ENCODE measurements around the gene NOP9.
A peak's percentile ranks its signal among the peaks of the same experiment; 100 is the strongest.

NOP9 gene

DNA sequence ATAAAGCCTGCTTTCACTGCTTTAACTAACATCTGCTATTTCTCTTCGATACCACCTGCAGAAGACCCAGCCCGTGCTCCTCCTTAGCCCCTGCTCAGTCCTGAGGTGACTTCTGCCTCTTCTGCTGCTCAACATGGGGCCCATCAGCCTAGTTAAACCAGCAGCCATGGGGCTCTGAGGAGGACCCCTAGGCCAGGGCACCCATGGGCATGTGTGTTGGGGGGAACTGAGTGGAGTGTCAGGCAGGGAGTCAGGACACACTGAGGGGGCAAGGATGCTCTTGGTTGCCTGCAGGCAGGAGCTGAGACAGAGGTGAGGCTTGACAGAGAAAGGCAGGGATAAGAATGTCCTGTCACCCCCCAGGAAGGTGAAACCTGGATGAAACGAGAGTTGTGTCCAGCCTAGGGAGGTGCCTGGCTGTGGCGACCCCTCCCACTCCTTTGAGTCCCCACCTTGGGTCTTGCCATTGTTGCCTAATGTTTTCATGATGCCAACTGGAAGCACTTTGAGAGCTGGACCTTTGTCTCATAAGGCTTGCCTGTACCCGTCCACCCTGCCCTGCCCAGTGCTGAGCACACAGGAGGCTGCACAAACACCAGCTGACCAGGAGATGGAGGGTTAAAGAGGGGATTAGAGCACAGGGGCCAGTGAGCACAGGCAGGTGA, 15.7 kb upstream of the NOP9 start:
- no peak for DNase-seq

DNA sequence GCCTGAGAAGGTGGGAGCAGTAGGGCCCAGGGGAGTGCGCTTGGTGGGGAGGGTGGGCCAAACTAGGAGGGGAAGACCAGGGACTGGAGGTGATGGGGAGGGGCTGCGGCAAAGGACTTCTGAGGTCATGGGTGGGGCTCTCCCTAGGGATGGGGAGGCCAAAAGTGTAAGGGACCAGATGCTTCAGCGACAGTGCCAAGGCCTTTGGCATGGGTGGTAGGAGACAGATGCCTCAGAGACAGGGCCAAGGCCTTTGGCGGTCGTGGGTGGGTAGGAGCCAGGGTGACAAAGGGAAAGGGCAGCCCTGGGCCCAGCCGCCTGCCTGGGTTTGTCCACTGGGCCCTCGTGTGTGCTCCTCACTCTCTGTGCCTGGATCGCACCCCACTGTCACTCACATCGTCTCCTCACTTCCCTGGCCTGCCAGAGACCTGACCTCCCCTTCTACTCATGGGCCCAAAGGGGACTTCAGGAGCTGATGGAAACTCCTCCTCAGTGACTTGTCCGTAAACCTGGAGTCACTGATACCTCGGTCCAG, 15.1 kb upstream of the NOP9 start:
- no peak for DNase-seq

DNA sequence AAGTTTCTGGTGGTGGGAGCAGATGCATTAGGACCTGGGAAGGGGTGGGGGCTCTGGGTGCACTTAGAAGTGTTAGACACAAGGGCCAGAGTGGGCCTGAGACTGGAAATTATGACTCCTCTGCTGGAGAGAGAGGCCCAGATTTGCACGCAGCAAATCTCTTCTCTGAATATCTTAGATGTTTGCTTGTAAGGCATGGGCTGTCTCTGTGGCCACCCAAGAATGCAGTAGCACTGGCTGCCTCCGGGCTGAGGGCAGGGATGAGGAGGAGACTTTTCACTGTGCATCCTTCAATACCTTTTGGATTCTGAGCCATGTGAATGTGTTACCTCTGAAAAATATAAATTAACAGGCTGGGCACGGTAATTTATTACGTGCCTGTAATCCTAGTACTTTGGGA, 14.3 kb upstream of the NOP9 start:
- DNase-seq = no peak

DNA sequence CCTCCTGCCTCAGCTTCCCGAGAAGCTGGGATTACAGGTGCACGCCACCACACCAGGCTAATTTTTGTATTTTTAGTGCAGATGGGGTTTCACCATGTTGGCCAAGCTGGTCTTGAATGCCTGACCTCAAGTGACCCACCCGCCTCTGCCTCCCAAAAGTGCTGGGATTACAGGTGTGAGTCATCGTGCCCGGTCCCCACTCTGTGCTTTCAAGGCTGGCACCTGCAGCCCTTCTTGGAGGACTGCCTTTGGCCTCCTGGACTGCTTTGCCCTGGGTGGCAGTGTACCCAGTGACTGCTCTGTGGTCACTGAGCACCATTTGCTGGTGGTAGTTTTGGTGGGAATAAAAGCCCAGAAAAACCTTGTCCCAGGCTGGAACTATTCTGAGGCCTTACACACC, 12.7 kb upstream of the NOP9 start:
- no peak for DNase-seq

DNA sequence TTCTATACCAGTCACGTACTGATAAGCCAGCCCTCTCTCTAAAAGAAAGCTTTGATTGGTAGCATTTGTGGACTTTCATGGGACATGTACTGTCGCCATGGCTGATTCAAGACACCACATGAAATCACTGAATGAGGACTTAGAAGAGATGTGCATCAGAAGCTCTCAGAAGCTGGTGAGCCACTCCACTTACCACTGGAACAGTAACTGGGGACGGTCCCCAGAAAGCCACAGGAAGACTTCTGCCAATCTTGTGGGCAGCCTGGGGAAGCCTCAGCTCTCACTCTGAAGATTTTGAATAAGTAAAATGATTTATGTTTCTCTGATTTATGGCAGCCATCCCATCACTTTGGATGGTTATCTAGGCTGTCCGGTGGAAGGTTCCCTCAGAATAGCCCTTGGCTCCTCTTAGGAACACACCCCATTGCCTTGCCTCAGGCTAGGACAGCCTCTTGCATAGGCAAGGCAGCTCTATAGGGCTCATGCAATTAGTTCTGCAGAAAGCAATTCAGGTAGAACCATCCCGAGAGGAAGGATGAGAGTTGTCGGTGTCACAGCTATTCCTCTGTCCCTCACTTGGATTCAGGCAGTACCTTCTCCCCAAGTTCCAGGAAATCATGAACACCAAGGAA, 9.9 kb upstream of the NOP9 start:
- DNase-seq = no peak

DNA sequence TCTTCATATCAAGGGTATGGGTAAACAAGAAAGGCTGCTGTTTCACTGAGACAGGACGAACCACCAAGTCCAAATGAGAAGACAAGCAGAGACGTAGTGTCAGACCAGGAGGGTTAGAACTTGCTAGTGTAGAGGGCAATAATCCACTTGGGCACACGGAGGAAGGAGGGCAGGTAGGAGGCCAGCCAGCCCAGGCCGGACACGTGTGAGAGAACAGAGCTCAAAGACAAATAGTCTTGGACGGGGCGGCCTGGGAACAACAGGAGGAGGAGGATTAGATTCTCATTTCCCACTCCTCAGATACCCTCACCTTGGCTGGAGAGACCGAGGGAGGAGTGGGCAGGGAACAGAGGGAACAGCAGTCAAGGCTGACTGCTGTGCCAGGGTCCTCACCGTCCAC, 8.9 kb upstream of the NOP9 start:
- DNase-seq = no peak

DNA sequence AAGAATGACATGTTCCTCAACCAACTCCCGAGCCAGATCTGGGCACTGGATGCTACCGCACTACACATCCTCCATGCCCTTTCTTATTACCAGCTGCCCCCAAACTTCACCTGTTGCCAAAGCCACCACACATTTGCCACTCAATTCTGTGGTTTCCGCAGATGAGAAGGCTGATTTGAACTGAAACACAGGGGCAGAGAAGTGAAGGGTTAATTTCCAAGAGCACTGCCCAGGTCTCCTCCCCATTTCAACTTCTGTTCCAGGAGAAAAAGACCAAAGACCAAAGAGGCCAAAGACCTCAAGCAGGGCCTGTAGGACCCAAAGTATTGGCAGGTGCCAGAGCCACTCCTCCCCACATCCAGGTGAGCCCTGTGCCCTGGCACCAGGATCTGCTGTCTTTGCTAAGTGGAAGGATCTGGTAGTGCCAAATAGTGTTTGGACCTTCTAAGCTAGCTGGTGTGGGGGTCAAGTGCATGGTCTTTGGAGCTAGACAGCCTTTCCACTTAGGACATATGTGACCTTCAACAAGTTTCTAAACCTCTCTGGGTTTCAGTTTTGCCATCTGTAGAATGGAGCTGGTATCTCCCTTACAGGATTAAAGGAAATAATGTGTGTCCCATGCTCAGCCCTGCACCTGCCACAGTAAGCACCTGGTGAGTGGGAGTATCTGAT, 8.1 kb upstream of the NOP9 start:
- DNase-seq = no peak

DNA sequence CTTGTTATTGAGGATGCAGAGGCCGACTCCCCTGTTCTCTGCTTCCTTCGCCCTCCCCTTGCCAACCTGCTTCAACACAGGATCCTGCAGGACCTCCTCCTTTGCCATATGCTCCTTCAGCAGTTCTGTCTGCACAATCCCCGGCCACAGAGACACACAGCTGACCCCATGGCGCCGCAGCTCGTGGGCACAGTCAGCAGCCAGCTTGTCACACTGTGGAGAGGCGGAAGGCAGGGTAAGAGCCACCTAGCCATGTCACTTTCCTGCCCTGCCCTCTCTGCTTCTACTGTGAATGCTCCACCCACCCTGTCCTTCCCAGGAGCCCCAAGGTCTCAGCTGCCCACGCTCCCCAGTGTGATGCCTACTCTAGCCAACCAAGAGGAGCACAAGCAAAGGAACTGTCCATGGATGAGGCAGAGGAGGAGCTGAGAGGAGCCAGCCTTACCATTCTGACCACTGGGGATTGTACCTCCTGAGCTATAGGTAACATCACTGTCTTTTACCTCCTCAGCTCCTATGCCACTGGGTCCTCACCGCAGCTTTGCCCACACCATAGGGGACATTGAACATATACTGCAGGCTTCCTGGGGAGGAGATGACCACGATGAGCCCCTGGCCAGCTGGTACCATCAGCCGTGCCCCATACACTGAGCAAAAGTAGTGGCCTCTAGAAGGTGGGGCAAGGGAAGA, 7.4 kb upstream of the NOP9 start:
- no peak for DNase-seq

DNA sequence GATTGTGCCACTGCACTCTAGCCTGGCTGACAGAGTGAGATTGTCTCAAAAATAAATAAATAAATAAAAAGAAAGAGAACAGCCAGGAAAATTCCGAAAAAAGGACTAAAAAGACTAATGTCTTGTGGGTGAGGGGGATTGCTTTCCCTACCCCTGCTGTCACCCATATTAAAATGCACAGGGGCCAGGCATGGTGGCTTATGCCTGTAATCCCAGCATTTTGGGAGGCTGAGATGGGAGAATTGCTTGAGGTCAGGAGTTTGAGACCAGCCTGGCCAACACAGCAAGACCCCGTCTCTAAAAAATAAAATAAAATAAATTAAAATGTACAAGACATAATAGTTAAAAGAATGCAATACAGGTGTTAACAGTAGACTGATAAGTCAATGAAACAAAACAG, 6.1 kb upstream of the NOP9 start:
- no peak for DNase-seq

DNA sequence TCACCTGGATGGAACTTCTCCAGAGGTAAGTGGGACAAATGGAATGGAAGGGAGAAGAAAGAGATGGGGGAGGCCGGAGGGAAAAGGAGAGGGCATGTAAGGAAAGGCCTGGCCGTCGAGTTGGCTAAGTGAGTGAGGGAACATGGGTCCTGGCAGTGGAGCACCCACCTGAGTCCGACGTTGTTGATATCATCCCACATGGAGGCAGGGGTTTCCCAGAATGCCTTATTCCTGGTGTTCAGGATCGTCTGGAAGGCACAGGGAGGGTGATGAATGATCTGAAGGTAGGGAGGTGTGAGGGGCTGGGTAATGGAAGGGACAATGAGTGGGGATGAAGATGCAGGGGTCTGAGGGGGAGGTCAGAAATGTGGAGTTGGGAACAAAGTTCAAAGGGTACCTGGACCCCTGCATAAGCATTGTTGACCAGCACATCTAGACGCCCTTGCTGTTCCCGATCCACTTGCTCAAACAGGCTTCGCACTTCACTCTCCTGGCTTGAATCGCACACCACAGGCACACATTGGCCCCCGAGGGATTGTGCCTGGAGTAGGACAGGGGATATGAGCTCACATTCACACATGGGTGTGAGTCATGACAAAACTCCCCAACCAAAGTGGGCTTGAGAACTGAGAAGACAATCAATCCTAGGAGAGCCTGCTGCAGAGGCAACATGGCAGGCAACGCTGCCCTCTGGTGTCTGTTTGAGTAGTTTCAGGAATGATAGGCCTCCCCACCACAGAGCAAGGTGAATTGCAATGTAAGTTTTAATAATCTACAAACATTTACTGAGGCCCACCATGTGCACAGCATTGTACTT, 3.1 kb upstream of the NOP9 start:
- peak; percentile 78 for DNase-seq

DNA sequence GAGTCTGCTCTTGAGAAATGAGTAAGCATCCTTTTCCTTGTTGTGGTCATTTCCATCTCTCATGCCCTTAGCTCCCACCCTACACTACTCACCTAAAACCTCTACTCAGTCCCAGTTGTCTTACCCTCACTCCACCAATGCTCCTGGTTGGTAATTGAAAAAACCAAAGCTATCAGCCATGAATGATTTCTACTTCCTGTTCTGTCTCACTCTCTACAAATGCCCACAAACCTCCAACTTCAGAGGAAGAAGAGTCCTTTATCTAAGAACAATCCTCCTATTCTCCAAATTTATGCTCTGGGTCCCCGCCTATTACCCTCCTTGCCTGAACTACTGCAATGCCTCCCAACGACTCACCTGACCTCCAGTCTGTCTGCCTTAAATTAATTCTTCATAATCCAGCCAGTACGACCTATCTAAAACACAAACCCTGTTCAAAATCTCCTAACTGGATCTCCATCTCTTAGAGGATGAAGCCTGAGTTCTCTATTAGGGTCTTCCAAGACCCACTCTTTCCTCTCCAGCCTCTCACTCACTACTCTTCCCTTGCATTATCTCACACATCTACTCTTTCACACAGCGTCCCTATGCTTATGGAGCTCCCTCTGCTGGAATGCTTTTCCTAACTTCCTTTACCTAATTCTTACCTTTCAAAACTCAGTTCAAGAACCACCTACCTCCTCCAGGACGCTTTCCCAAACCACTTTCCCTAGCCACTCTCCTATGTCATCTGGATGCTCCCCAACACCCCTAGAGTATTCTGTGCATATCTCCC, 2.3 kb upstream of the NOP9 start:
- DNase-seq = no peak

DNA sequence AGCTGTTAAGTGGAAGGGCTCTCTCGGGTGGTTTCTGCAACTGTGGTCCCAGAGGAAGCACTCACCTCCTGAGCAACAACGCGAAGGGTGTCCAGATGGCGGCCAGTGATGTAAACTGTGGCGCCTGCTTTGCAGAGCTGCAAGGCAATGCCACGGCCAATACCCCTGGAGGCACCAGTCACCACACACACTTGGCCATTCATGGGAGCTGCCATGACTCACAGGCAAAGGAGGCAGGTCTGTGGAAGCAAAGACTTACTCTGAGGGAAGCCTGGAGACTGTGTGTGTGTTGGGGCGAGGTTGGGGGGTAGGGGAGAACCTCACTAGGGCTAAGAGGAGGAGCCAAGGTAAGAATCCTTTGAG, 777 bp upstream of the NOP9 start:
- DNase-seq = peak; percentile 18

DNA sequence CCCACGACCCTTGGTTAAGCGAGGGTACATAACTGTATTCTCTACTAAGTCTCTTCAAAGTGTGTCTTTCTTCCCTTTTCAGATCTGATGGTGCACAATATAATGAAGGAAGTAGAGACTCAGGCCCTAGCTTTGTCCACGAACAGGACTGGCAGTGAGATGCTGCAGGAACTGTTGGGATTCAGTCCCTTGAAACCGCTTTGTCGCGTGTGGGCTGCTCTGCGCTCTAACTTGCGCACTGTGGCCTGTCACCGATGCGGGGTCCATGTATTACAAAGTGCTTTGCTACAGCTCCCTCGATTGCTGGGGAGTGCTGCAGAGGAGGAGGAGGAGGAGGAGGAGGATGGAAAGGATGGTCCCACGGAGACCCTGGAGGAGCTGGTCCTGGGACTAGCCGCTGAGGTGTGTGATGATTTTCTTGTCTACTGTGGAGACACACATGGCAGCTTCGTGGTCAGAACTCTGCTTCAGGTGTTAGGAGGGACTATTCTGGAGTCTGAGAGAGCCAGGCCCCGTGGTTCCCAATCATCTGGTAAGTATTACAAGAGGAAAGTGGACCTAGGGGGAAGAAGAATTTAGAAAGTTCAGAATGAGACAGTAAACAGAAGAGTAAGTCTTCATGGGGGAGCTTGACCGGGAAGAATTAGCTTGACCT, 803 bp downstream of the NOP9 start:
- DNase-seq = no peak

DNA sequence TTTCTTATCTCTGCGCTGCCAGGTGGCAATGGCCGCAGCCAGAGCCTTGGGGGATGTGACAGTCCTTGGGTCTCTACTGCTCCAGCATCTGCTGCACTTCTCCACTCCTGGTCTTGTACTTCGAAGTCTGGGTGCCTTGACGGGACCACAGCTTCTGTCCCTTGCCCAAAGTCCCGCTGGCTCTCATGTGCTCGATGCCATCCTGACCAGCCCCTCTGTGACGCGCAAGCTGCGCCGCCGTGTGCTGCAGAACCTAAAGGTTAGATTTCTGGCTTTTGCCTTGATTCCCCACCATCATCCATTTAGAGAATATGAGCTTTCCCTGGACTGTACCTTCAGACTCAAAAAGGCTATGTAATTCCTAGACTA, 4.4 kb downstream of the NOP9 start:
- DNase-seq = no peak

DNA sequence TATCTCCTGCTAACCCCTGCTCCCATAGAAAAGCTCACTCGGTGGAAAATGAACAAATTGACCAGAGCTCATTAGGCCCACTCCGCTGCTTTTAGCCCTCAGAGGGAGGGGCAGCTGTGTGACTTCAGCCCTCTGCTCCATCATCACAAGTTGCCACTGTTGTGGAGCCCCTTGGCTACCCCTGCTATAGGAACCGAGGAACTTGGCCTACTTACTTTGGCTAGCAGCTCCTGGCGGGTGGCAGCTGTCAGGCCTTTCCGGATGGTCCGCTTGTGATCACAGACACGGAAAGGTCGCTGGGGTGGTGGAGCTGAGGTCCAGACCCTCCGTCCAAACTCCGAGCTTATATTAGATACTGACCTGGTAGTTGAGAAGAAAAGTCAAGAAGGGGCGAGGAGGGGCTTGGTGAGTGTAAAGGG, 7.5 kb downstream of the NOP9 start:
- DNase-seq = no peak

DNA sequence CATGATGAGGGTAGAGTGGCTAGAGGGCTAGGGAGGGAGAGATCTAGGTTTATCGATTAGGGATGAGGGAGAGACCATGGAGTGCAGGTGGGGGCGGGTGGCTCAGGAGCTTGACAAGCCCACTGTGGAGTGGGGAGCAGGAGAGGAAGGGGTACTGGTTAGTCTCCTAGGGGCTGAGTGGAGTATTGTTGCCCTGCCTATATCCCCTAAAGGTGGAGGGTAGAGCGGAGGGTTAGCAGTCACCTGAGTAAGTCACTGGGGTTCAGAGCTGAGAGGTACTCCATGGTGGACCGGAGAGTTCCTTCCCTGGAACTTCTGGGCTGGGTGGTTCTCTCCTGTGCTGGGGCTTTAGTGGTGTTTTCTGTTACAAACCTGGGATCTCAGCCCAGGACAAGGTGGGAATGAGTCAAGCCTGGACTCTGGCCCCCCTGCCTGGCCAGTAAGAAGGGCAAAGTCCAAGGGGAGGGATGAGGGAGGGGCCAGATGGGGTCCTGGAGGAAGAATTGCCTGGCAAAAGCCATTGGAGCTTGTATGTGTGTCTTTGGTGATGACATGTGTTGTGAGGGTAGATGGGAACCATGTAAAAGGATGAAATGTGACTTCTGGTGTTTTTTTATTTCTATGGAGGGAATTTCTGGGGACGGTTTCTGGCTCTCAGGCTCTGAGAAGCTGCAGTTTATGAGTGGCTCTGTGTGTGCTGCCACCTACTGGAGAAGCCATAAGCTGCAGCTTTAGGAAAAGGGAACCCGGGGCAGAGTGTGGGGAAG, 8.1 kb downstream of the NOP9 start, which contains the start of gene CIDEB:
CIDEB (minus strand) TSS at position 403 of the 767 bp plus-strand sequence; CDS start at position 284, 119 bp downstream.
- DNase-seq = peak; percentile 69

DNA sequence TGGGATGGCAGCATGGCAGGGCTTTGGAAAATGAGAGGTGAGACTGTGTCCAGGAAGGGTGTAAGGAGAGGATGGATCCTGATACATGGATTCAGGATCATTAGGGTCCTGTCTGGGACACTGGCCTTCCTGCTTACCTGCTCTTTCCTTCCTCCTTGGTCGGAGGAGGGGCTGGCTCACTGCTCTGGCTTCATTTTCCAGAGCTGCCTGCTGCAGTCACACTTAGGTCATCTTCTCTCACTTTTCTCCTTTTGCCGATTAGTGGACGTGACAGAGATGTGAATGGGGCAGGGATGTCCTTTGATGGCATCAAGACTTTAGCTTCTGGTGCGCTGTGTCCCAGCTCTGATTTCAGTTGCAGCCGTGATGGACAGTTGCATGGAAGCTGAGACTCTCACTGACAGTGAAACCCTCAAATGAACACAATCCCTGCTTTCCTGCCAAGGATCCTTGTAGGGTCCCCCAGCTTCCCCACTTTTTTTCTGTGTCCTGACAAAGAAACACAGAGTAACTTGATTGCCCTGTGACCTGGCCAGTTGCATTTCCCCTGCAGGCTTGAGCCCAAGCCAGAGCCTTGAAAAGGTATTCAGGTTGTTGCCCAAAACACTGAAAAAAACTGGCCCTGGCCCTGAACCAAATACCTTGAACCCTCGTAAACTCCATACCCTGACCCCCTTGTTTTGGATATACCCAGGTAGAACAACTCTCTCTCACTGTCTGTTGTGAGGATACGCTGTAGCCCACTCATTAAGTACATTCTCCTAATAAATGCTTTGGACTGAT, 8.9 kb downstream of the NOP9 start:
- no peak for DNase-seq

DNA sequence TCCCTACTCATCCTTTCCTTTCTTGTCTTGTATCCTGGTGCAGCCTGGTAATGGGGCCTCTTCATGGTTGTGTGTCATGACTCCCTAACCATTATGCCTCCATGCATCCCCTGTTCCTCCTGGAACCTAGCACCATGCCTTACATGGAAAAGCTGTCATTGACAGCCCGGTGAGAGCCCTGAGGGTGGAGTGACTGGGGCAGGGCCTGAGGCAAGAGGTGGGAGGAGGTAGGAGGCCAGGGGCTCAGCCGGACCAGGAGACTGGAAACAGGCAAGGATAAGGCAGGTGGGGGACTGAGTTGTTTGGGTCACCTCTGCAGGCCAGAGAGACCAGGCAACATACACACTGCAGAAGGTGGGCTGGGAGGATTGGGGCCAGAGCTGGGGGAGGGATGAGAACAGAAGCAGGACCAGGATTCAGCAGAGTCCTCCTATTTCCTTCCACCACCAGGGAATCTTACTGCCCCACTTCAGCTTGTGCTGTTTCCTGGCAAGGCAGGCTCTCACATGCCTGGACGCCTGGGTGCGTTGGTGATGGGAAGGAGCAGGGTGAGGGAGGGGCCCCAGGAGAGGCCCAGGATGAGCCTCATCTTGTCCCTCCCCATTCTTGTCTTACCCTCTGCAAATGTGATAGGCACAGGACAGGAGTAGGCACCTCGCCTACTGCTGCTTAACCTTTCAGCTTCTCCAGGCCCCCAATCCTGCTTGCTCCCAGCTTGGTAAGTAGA, 10.1 kb downstream of the NOP9 start, which contains the start of gene LTB4R2:
LTB4R2 (plus strand) TSS at position 603 of the 727 bp plus-strand sequence. CDS start 525 bp downstream, outside the sequence.
- no peak for DNase-seq

DNA sequence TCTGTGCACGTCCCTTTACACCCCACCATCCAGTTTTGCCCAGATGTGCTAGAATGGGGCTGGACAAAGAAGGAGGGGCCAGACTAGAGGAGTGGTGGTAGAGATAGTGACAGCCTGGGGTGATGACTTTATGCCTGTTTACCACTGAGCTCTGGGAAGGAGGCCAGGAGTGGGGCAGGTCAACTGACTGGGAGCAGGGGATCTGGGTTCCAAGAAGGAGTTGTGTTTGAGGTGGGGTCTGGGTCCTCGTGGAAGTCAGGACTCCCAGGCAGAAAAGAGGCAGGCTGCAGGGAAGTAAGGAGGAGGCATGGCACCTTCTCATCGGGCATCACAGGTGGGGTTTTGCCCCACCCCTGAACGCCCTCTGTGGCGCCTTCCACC, 10.6 kb downstream of the NOP9 start:
- DNase-seq = no peak
